Keratinocyte (primary cell): ENCODE measurements around the gene ATP8A1. TPM values are rescaled to one million over a fixed set of nuclear protein-coding genes. Genes with fewer than 3 reads are reported as not detected.

ENCODE experiments used
- DNase-seq: peaks from one replicate; pipeline ENCODE4 v3.0.0-alpha.2; 2011; ENCODE audit warnings: low read depth, missing footprints, low spot score
- FAIRE-seq: peaks from 2 replicates; lab custom pipeline; 2011; peaks lifted over from hg19 to GRCh38; lab: Jason Lieb, UNC
- H2AFZ ChIP-seq: 2 replicates; pipeline ENCODE4 v1.6.0; 2012; ENCODE audit warnings: low read length, control low read depth, inconsistent platforms; ENCODE audit not compliant: control insufficient read depth
- H3K27ac ChIP-seq: 2 replicates; pipeline ENCODE4 v1.5.1; 2011; ENCODE audit warnings: low read length; ENCODE audit not compliant: control insufficient read depth, insufficient read depth
- H3K27me3 ChIP-seq: 3 replicates; pipeline ENCODE4 v1.6.0; 2011; ENCODE audit warnings: low read length; ENCODE audit not compliant: control insufficient read depth, insufficient read depth; ENCODE audit errors: extremely low read depth
- H3K36me3 ChIP-seq, 2 experiments: 2 replicates in 1 of 2; 3 replicates in 1 of 2; pipeline ENCODE4 v1.5.1; 2011; ENCODE audit warnings: low read length in 2 of 2, mild to moderate bottlenecking in 1 of 2; ENCODE audit not compliant: control insufficient read depth in 2 of 2, insufficient read depth in 2 of 2; ENCODE audit errors: extremely low read depth in 1 of 2
- H3K4me1 ChIP-seq: 3 replicates; pipeline ENCODE4 v1.5.1; 2011; ENCODE audit warnings: low read length; ENCODE audit not compliant: control insufficient read depth, insufficient read depth; ENCODE audit errors: extremely low read depth
- H3K4me2 ChIP-seq: 3 replicates; pipeline ENCODE4 v1.6.0; 2011; ENCODE audit warnings: low read depth, low read length; ENCODE audit not compliant: control insufficient read depth, insufficient read depth; ENCODE audit errors: extremely low read depth
- H3K4me3 ChIP-seq, 3 experiments: fragments of 200-600 bp in 1 of 3; sonication (generic) in 1 of 3; 2 replicates in 2 of 3; 3 replicates in 1 of 3; pipeline ENCODE4 v1.5.1; 2011 to 2016; ENCODE audit warnings: low read length in 3 of 3, mild to moderate bottlenecking in 3 of 3, control low read depth in 2 of 3, inconsistent platforms in 1 of 3, low read depth in 1 of 3, mixed read lengths in 1 of 3, mixed run types in 1 of 3, moderate library complexity in 1 of 3; ENCODE audit not compliant: control insufficient read depth in 2 of 3, insufficient read depth in 2 of 3; ENCODE audit errors: extremely low read depth in 1 of 3
- H3K79me2 ChIP-seq: 2 replicates; pipeline ENCODE4 v1.6.0; 2012; ENCODE audit warnings: low read length; ENCODE audit not compliant: control insufficient read depth, insufficient read depth
- H3K9ac ChIP-seq: 3 replicates; pipeline ENCODE4 v1.6.0; 2011; ENCODE audit warnings: low read length; ENCODE audit not compliant: control insufficient read depth, insufficient read depth; ENCODE audit errors: extremely low read depth
- H3K9me1 ChIP-seq: 3 replicates; pipeline ENCODE4 v1.6.0; 2011; ENCODE audit warnings: low read length; ENCODE audit not compliant: control insufficient read depth, insufficient read depth; ENCODE audit errors: extremely low read depth
- H3K9me3 ChIP-seq: 2 replicates; pipeline ENCODE4 v1.5.1; 2012; ENCODE audit warnings: low read depth, low read length; ENCODE audit not compliant: control insufficient read depth
- H4K20me1 ChIP-seq: 3 replicates; pipeline ENCODE4 v1.6.0; 2011; ENCODE audit warnings: low read length; ENCODE audit not compliant: control insufficient read depth, insufficient read depth; ENCODE audit errors: extremely low read depth
- EZH2 ChIP-seq: IDR thresholded peaks from one replicate; pipeline ENCODE4 v1.6.1; 2012; ENCODE audit warnings: inconsistent platforms, mild to moderate bottlenecking, low read length, moderate library complexity
- dilution Hi-C: fragments of 300-500 bp; cut with MboI; formaldehyde crosslinking; loops from one replicate; pipeline ENCODE4 v1.7.0; 2020; ENCODE audit warnings: low sequenced_read_pairs; ENCODE audit not compliant: extremely low pct_ligation_motif_present
- polyA plus RNA-seq, 5 experiments: library from polyadenylated mRNA; depleted of rRNA in 3 of 5; stranded (reverse) in 3 of 5; stranded (forward) in 1 of 5; unstranded in 1 of 5; fragments of >200 nt; gene quantifications; 1 replicate in 1 of 5; 2 replicates in 3 of 5; 3 replicates in 1 of 5; pipeline versions ENCODE4 v1.2.1 to v1.2.3, GENCODE V29; 2011 to 2012; ENCODE audit warnings: missing spikeins in 2 of 5, low read depth in 1 of 5, low replicate concordance in 1 of 5
- TF ChIP-seq, protein P1 (sequence below), 3 experiments: IDR thresholded peaks in 1 of 3; conservative IDR thresholded peaks in 1 of 3; optimal IDR thresholded peaks in 1 of 3; 2 replicates in 2 of 3; 3 replicates in 1 of 3; pipeline versions ENCODE3 to v1.5.1; 2011; ENCODE audit warnings: low read length in 3 of 3, mild to moderate bottlenecking in 3 of 3, moderate library complexity in 2 of 3, control low read depth in 1 of 3, inconsistent platforms in 1 of 3; ENCODE audit not compliant: insufficient read depth in 2 of 3; ENCODE audit errors: extremely low read depth in 1 of 3

Gene ATP8A1
- polyA plus RNA-seq, 1 donor (not counting 4 experiments of a cell fraction or from before 2014, with no cell fraction given), result 0.20 TPM

DNA sequence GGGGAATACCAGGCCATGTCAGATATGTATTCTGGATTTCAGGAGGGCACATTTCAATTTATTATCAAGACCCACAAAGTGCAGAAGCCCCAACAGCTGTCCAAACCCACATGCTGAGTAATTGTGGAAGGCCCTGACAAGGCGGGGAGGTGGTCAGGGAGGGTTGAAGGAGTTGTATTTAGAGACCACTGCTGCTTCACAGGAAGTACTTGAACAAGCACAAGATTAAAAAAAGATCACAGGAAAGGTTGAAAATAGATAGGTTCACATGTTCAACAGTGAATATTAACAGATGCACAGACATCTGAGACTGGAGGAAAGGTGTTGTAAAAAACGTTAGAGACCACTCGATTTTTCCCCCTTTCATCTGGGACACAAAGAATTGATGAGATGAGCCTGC is 17.9 kb downstream of the ATP8A1 start:
- dilution Hi-C loops, result no loop called here
- no peak for DNase-seq
- Histone ChIP-seq H3K36me3 (no peaks in the 10 kb centered on the region), H3K4me3 (no peak overlapping the region), H3K9ac (no peak overlapping the region), H3K9me3 (no peaks in the 10 kb centered on the region), H3K9me1 (no peaks in the 10 kb centered on the region), H3K4me1 (no peaks in the 10 kb centered on the region), H2AFZ (no peak overlapping the region), H3K4me2 (no peak overlapping the region), H3K27me3 (no peaks in the 10 kb centered on the region), H3K79me2 (no peaks in the 10 kb centered on the region), H4K20me1 (no peaks in the 10 kb centered on the region), H3K27ac (no peak overlapping the region)
- TF ChIP-seq, protein P1, sequence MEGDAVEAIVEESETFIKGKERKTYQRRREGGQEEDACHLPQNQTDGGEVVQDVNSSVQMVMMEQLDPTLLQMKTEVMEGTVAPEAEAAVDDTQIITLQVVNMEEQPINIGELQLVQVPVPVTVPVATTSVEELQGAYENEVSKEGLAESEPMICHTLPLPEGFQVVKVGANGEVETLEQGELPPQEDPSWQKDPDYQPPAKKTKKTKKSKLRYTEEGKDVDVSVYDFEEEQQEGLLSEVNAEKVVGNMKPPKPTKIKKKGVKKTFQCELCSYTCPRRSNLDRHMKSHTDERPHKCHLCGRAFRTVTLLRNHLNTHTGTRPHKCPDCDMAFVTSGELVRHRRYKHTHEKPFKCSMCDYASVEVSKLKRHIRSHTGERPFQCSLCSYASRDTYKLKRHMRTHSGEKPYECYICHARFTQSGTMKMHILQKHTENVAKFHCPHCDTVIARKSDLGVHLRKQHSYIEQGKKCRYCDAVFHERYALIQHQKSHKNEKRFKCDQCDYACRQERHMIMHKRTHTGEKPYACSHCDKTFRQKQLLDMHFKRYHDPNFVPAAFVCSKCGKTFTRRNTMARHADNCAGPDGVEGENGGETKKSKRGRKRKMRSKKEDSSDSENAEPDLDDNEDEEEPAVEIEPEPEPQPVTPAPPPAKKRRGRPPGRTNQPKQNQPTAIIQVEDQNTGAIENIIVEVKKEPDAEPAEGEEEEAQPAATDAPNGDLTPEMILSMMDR (optimal IDR thresholded peaks at IDR 0.05 in 1 of 3, IDR thresholded peaks at IDR 0.05 in 1 of 3, conservative IDR thresholded peaks at IDR 0.05 in 1 of 3; ENCODE audit: extremely low read depth in 1 of 3, insufficient read depth in 2 of 3, low read length in 3 of 3), result no peak
- TF ChIP-seq EZH2, result no peak
- no peak for FAIRE-seq

DNA sequence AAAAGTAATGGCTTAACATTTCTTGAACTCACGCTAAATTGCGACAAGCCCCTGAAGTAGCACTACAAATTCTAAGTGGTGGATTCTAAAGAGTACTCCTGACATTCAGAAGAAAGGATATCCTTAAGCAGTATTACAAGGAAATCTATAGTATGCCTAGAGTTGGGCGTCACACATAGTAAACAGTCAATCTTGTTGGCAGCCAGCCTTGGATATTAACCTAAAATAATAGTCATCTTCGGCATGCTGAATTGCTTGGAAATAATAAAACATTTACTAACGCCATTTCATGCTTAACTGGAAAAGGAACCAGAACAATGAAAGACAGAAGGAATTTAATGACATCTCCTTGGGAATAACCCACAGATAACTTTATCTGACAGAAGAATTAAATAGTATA is 18.6 kb downstream of the ATP8A1 start:
- Histone ChIP-seq H3K79me2 (no peaks in the 10 kb centered on the region), H3K4me3 (no peak overlapping the region), H3K9me1 (no peaks in the 10 kb centered on the region), H3K27ac (no peak overlapping the region), H3K9ac (no peak overlapping the region), H4K20me1 (no peaks in the 10 kb centered on the region), H3K27me3 (no peaks in the 10 kb centered on the region), H3K36me3 (no peaks in the 10 kb centered on the region), H3K4me1 (no peaks in the 10 kb centered on the region), H2AFZ (no peak overlapping the region), H3K9me3 (no peaks in the 10 kb centered on the region), H3K4me2 (no peak overlapping the region)
- DNase-seq (no peak), FAIRE-seq (no peak)
- dilution Hi-C loops, result no loop called here
- TF ChIP-seq, protein P1 (optimal IDR thresholded peaks at IDR 0.05 in 1 of 3, IDR thresholded peaks at IDR 0.05 in 1 of 3, conservative IDR thresholded peaks at IDR 0.05 in 1 of 3; ENCODE audit: extremely low read depth in 1 of 3, insufficient read depth in 2 of 3, low read length in 3 of 3), result no peak
- no peak for TF ChIP-seq EZH2
